HG03066 (cell line): ENCODE measurements around the gene FAM107A.
"Not testable (repeated sequence)": the region's sequence is repeated elsewhere in the genome, so short reads cannot be mapped to it uniquely, and the experiment has no call there.

ENCODE experiments used
- ATAC-seq: cut with Tn5 transposase; IDR thresholded peaks from one replicate; pipeline ENCODE4 v1.9.1; 2021; ENCODE audit warnings: low read depth; ENCODE audit not compliant: unreplicated experiment

The FAM107A gene

DNA sequence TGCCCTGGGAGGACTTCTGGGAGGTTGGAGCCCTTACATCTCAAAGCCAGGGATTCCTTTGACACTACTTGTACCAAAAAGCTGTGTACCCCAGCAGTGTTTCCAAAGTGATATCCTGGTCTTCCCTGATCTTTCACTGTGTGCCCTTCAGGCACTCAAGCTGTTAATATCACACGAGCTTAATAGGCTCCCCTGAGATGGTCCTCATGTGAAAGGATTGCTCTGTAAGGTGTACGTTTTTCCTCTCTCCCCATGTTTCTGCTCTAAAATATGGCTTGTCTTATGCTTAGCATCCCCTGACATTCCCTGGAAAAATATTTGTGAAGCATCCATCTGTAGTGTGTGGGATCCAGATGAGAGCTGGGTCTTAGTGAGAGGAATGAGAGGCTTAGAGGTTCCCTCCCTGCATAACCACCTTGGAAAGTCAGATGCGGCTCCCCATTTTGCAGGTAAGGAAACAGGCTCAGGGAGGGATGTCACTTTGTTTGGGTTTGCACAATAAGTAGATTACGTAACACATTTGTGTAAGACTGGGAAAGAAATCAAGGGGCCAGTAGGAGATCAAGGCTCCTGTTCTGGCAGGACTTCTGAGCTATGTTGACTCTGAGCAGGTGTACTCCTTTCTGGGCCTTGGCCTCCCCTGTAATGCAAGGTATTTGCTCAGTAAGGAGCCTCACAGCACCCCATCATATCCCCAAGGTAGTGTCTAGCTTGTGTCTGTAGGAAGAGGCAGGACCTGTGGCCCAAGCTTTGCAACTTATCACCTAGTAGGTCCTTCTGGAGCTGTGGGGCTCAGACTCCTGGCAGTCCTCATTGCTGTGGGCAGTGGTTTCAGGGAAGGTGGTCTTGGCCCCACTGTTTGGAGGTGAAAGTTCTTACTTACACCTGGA is 39.5 kb downstream of the FAM107A start:
- no peak for ATAC-seq

- no peak for ATAC-seq
Measured at GRCh38 chr3:58536501-58537411, 40.4 kb downstream of the FAM107A start, which contains the start of gene ACOX2. Gene ACOX2 (minus strand): TSS chr3:58537190. CDS start chr3:58535106, 2,084 bp downstream.

DNA sequence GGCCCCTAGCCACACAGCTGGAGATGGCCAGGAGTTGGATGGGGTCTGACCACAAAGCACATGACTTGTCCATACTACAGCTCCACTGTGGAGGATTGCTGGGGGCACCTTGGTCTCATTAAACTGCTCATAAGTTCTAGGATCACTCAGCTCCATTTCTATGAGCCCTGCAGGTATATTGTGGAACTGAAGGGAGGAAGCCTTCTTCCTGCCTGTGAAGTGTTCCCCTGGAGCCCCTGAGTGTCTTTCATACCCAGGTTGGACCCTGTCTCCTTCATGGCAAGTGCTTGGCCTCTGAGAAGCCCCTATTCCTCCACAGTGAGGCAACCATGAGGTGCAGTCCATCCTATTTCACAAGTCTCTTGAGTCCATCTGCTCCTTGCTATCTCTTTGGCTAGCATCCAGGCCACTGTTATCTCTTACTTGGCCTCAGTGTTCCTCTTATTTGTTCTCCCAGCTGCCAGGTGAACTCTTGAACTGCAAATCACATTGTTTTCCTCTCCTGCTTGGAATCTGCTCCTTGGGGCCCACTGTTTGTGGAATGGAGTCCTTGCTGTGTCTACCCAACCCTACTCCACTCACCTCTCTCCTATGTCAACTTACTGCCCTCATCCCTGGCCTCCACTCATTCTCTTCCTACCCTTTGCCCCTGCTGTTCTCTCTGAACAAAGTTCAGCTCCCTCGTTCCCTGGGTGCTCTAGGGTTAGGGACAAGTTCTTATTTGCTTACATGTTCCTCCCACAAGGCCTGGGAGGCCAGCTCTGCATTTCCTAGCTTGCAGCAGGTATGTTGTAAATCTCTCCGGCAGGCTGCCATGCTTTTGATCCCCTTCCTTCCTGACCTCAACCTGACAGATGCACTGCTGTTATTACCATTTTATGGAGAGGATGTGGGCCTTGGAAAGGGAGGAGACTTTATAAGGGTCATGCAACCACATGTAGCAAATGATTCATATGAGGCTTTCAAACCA is 41.4 kb downstream of the FAM107A start:
- no peak for ATAC-seq

DNA sequence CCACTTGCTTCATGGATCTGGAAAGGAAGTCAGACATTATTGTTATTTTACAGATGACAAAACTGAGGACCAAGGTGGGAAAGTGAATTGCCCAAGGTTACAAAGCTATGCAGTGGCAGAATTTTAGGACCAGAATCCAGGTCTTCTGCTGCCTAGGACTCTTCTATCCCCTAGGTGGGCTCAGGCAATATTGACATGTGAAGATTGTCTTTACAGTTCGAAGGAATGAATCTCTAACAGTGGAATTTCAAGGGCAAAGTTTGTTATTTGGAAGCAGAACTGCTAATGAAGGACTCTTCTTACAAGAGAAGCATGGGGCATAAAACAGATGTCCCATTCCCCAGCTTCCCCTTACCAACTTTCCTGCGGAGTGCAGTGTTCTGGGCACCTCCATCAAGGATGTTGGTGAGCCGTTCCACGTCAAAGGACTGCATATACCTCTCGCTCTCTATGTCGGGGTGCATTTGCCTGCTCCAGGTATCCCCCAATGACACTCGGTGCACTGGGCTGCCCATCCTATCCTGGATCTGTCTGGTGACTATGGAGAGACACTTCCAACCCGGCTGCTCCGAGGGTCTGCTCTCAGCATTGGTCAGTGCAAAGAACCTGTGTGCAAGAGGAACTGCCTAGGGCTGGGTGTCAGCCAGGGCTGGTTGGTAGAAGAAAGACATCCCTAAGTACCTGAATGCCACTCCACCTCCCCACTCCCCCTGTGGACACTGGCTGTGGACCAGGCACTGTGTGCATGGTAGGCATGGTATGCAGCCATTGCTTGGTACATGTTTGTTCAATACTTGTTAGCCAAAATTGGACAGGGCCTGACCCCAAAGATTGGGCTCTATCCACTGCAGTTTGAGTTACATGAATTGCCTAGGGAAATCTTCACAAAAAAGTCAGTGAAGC is 42.3 kb downstream of the FAM107A start:
- ATAC-seq, result no peak

GRCh38 chr3:58532794-58533220 is 44.4 kb downstream of the FAM107A start:
- peak; percentile 90 for ATAC-seq

- no peak for ATAC-seq
Measured at GRCh38 chr3:58531956-58532355, 45.2 kb downstream of the FAM107A start.

DNA sequence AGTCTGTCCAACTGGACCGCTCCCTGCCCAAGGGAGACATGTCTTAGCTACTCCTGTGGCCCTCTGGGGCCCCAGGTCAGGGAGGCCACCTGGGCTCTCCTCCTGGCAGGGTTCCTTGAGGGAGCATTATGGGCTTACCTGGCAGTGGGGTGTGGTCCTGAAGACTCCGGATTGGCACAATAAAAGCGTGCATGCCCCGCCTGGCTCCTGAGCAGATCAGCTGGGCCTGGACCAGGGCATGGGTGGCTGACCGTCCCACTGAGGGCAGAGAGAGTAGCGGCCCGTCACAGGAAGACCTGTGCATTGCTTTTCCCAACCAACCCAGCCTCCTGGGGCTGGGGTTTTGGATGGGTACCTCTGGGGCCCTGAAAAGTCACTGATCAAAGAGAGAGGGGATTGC is 45.6 kb downstream of the FAM107A start:
- no peak for ATAC-seq

GRCh38 chr3:58530354-58530865 is 46.8 kb downstream of the FAM107A start:
- no peak for ATAC-seq

GRCh38 chr3:58529516-58530353 is 47.5 kb downstream of the FAM107A start:
- no peak for ATAC-seq

DNA sequence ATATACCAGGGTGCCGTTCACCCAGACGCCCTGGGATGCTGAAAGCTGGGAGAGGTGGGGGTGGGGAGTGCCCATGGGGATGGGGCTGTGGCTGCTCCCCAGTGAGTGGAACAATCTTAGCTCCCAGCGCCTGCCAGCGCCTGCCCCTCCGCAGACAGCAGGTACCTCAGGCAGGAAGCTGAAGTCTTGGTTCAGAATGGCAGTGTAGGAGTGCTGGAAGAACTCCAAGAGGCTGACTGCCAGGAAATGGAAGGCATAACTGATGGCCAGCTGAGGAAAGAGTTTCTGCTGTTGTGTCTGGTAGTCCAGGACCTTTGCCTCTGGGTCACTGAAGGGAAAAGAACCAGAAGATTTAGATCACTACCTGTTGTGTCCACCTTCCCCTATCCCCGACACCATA is 48.6 kb downstream of the FAM107A start:
- ATAC-seq, result no peak

- not testable (repeated sequence) for ATAC-seq
Measured at GRCh38 chr3:58527440-58527839, 49.8 kb downstream of the FAM107A start.

DNA sequence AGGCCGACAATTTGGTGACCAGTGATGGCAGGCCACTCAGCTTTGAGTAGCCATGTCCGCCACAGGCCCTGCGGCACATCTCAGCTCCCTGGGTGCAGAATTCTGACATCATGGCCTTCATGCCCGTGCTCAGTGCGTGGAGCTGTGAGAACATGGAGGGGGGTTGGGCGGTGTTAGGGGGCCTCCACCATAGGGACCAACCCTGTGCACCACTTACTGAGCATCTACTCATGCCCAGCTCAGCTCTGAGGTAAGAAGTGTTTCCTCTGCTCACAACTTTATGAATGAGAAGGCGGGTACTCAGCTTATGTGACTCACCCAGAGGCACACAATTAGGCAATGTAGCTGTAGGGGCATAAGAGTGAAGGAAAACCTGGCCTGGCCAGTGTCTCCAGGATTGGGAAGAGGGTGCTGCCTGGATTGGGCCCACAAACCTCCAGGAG is 50.7 kb downstream of the FAM107A start:
- ATAC-seq, result no peak

GRCh38 chr3:58524326-58524888 is 52.8 kb downstream of the FAM107A start:
- ATAC-seq, result no peak

GRCh38 chr3:58522759-58523425 is 54.3 kb downstream of the FAM107A start:
- ATAC-seq, result no peak

DNA sequence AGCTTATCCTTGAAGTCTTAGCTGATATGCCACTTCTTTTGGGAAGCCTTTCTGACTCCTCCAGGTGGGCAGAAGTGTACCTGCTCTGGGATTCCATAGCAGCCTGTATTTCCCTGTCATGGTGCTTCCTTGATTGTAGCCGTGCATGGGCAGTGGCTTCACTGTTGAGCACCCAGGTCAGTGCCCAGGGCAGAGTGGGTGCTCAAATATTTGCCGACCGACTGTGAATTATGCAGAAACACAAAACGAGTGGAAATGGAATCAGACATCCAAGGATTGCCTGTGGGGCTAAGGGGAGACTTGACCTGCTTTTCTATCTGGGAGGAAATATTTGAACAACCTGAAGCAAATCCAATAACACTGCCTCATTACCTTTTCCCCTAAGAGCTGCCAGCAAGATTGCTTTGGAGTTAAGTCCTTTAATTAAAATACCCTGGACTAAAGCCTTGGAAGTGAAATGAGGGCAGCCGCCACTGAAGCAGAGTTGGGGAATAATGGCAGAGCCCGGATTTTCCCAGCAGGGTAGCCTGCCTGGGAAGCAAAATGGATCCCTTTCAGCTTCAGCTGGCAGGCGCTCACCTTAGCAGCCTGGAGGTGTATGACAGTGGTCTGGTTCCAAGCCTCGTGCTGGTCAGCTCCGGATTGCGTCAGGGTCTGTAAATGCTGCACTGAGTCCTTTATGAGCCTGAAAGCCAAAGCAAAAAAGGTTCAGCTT is 55.1 kb downstream of the FAM107A start:
- ATAC-seq, result no peak

DNA sequence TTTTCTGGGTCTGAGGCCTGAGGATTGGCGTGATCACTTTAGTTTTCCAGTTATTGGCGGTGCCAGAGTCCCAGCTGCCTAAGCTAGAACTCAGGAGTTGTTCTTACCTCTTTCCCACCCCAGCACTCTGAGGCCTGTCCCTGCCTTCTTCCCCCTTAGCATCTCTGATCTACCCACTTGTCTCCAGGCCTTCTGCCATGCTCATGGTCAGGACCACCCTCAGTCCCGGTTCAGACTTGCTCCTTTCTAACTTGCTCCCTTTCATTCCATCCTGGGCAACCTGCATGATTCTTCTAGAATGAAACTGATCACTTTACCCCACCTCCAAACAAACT is 55.9 kb downstream of the FAM107A start:
- no peak for ATAC-seq
